Stromal cell of bone marrow (primary cell): ENCODE data around the gene B9D1.

Experiments
- DNase-seq: peaks from one replicate; pipeline ENCODE4 v3.0.0-alpha.2; 2012; ENCODE audit warnings: low read depth

Gene B9D1

GRCh38 chr17:19301973-19302372 lies 60.5 kb downstream of the B9D1 start:
- no peak for DNase-seq

DNA sequence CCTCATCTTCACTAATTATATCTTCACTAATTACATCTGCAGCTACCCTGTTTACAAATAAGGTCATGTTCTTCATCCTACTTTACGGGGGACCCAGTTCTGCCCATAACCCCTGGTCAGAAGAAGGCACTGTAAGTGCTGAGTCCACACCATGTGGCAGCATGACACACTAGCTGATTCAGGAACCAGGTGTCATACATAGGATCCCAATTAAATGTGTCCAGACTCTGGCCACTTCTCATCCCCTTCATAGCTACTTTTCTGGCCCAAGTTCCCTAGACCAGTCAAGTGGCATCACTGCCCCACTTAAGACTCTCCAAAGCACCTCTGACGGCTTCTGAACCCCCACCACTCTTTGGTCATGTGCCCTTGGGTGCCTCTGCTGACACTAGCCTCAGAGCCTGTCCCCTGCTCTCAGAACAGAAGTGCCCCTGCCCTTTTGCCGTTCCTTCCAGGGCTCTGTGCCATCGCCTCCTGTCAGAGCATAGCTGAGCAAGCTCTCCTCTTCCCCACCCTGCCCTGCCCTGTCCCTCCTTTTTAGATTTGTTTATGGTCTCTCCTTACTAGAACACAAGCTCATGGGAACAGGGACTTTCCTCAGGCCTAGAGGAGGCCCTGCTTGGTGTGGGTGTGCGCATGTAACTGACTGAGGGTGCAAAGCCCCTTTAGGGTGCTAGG lies 61.1 kb downstream of the B9D1 start:
- no peak for DNase-seq

DNA sequence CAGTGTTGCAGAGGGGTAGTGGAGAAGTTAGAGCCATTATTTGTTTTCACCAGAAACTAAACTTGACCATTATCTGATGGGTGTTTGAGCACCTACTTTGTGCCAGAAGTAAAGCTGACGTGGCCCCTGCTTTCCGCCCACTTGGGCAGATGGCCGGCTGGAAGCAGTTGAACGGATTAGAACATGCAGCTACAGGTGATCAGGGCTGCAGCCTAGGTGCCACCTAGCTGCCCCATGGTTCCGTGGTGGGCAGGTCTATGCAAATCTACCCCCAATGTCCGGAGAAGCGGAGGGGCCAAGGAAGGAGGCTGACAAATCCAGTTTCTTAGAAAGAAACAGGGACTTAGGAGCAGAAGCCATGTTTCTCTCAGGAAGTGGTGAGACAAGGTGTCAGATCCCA lies 62.7 kb downstream of the B9D1 start:
- DNase-seq = no peak

DNA sequence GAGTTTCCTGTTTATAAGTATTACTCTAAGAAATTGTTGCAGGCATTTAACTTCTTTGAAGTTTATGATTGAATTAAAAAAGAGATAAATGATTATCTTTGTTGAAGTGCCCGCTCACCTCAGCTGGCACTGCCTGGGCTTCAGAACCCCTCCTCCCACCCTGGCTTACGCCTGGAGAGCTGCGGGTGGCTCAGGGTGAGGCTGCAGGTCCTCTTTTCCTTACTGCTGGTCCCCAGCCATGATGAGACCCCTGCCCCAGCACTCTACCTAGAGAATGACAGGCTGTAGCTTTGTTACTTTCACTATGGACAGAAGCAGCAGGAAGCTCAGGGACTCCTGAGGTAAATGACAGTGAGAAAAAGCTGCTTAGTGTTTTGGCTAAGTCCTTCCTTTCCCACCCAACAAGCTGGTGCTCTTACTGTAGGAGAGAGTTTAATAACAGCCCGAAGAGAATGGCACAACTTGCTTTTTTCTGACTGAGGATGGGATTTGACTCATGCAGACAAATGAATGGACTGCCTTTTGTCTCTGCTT lies 63.2 kb downstream of the B9D1 start:
- no peak for DNase-seq

- no peak for DNase-seq
Observed at GRCh38 chr17:19298569-19299213, 63.8 kb downstream of the B9D1 start.

DNA sequence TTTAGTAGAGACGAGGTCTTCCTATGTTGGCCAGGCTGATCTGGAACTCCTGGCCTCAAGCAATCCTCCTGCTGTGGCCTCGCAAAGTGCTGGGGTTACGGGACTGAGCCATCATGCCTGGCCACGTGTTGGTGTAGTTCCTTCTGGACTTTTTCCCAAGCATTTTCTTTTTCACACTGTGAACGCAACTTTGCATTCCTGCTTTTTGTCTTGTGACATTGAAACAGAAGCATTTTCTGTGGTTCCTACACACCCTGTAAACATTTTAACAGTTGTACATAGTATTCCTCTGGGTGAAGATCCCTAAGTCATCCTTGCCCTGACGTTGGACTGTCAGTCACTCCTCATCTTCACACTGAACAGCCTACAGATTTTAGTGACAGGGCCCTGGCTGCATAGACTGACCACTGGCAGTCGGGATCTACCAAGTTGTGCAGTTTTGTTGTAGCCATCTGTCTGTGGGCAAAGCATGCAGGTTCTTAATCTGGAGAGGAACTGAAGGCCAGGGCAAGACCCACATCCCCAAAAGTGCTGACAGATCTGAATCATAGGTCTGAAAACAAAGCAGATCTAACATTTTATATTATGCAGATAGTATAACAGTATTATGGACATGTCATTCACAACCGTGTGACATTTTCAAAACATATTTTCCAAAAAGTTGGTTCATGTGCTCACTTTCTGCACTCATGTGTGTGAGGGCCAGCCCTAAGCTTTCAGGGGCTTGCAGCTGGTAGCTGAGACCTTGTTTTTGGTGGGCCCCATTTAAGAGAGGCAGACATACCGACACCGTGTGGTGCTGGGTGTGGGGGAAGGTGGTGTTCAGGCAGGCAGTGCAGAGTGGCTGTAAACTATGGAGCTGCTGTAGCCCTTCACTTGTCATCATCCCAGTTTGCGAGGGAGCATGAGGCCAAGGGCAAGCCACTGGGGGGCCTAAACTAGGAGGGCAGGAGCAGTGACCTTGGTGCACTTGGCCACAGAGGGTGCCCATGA lies 65.4 kb downstream of the B9D1 start:
- DNase-seq = no peak

DNA sequence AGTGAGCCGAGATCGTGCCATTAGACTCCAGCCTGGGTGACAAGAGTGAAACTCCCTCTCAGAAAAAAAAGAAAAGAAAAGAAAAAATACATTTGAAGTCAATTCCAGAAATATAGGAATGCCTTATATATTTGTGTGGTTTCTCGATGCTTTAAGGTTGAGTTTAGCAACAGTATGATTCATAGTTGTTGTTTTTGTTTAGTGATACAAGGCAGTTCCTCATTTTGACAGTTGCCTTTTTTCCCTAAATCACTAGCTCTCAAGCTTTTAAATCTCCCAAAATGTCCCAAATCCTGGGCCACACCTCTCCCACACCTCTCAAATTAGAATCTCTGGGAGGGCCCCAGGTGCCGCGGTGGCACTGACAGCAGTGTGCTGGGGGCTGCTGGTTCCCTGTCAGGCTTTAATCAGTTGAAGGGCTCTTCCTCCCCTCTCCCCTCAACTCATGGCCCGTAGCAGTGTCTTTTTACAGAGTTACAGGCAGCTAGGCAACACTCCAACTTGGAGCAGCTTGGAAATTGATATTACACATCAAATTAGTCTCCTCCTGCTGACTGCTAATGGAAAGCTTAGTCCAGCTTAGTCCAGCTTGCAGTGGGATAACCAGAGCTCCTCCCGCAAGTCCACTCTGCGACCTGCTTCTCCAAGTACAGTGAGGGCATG lies 66.9 kb downstream of the B9D1 start:
- DNase-seq = no peak

- no peak for DNase-seq
Observed at GRCh38 chr17:19294443-19294842, 68.1 kb downstream of the B9D1 start.
